ENCODE data around the gene GATD1.

The GATD1 gene

DNA sequence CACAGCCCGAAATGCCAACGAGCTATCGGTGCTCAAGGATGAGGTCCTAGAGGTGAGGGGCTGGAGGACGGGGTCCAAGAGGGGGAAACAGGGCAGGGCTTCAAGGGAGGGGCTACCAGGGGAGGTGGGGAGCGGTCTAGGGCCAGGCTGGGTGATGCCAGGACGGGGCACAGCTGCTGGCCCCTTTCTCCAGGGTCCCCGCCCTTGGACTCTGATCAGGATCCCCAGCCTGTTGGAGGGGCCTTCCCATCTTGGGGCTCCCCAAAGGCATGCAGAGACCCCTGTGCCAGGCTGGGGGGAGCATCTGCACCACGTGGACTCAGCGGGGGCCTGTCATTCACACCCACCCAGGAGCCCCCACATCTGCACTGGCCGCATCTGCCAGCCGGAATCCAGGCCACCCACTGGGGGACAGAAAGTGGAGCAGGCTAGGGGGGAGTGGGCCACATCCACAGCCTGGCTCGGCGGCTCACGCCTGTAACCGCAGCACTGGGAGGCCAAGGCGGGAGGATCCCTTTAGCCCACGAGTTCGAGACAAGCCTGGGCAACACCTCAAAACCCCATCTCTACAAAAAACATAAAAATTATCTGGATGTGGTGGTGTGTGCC is 52.4 kb downstream of the GATD1 start:
- FAIRE-seq = no peak

DNA sequence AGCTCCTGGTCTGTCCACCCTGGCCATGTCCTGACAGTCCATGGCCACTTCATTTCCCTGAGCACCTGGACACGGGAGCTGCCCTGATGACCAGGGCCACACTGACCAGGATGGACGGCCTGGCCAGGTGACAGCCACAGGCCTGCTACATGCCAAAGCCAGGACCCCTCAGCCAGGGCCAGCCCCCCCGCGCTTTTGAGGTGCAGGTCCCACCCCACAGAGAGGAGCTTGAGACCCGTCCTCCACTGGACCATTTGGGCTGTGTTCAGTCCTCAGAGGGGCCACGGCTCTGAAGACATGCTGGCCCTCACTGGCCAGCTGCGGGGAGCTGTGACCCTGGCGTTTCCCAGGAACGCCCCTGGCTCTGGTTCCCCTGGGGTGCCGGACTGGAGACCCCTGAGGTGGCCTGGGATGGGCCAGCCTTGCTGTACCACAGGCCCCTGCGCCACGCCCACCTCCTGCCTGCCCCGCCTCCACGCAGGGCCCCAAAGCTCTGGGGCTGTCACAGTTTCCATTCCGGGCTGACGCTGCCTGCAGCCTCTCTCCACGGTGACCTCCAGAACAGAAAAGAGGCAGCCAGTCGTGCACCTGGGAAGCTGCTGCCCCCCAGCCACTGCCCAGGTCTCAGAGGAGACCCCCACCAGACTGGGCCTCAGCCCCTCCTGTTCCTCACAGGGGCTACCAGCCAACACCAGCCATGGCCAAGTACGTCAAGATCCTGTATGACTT is 53.1 kb downstream of the GATD1 start:
- FAIRE-seq = no peak

DNA sequence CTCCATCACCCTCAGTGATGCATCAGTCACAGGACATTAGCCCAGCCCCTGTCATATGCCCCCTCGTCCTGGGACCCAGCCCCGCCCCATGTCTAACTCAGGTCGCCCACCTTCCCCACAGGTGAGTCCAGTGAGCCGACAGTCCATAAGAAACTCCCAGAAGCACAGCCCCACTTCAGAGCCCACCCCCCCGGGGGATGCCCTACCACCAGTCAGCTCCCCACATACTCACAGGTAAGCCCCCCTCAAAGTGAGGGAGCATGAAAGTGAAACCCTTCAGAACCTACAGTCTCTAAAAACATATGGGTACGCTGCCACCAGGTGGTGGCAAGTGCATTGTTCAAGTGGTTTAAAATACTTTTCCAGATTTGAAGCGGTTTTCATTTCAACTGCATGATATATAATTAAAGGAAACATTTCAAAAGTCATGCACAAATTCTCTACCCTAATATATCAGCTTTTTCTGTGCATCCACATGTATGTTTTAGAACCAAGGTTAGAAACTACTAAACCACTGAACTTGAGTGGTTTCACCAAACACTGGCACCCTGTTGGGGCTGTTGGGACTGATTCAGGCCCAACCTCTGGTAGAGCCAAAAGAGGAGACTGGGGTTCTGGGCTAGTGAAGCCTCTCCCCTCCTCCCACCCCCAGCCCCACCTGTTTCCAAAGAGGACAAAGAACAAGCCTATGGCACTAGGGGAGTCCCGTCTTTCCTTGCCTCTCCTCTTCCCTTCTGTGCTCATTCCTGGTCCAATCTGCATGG is 54.0 kb downstream of the GATD1 start:
- FAIRE-seq = no peak

DNA sequence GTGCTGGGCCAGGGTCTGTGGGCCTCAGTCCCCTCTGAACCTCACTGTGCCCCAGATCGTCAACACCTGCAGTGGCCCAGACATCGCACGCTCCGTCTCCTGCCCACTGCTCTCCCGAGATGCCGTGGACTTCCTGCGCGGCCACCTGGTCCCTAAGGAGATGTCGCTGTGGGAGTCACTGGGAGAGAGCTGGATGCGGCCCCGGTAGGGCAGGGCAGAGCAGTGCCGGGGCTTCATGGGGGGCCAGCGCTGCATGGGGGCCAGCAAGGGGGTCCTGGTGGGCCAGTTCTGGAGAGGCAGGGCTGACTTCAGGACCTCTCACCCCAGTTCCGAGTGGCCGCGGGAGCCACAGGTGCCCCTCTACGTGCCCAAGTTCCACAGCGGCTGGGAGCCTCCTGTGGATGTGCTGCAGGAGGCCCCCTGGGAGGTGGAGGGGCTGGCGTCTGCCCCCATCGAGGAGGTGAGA is 54.9 kb downstream of the GATD1 start:
- no peak for FAIRE-seq

DNA sequence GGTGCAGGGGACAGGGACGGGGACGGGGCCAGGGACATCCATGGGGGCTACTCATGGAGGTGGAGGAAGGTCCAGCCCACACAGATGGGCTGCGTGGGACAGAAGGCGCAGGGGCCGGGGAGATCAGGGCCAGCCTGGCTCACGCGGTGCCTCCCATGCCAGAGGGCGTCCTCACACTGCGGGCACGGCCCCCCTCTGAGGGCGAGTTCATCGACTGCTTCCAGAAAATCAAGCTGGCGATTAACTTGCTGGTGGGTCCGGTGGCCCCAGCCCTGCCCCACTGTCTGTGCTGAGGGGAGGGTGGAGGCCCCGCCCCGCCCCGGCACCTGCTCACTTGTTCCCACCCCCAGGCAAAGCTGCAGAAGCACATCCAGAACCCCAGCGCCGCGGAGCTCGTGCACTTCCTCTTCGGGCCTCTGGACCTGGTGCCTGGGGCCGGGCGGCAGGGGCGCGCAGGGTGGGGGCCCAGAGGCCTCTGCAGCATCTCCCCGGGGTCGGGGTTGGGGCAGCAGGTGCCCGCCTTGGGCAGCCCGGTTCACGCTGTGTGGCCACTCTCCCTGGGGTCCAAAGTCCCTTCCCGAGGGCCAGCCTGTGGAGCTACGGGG is 55.4 kb downstream of the GATD1 start:
- no peak for FAIRE-seq

DNA sequence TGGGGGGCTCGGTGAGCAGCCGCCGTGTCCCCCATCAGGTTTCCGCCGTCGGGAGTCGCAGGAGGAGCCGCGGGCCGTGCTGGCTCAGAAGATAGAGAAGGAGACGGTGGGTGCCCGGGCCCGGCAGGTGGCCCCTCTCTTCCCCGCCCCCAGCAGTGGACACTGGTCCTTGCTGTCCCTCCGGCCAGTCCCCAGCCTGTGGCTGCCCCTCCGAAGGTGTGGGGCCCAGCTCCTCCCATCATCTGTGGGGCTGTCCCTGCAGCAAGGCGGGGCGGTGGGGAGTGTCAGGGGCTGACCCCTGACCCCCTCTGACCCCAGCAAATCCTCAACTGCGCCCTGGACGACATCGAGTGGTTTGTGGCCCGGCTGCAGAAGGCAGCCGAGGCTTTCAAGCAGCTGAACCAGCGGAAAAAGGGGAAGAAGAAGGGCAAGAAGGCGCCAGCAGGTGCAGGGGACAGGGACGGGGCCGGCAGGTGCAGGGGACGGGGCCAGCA is 56.0 kb downstream of the GATD1 start:
- FAIRE-seq = no peak

DNA sequence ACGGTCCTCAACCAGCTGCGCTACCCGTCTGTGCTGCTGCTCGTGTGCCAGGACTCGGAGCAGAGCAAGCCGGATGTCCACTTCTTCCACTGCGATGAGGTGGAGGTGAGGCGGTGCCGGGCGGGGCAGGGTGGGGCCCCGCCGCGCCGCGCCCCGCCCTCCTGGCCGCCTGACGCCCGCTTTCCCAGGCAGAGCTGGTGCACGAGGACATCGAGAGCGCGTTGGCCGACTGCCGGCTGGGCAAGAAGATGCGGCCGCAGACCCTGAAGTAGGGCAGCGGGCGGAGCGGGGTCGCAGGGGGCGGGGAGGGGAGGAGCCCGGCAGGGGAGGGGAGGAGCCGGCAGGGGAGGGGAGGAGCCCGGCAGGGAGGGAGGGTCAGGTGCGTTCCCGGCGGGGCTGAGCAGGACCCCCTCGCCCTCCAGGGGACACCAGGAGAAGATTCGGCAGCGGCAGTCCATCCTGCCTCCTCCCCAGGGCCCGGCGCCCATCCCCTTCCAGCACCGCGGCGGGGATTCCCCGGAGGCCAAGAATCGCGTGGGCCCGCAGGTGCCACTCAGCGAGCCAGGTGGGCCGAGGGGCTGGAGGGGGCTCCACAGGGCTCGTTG is 56.5 kb downstream of the GATD1 start:
- no peak for FAIRE-seq

DNA sequence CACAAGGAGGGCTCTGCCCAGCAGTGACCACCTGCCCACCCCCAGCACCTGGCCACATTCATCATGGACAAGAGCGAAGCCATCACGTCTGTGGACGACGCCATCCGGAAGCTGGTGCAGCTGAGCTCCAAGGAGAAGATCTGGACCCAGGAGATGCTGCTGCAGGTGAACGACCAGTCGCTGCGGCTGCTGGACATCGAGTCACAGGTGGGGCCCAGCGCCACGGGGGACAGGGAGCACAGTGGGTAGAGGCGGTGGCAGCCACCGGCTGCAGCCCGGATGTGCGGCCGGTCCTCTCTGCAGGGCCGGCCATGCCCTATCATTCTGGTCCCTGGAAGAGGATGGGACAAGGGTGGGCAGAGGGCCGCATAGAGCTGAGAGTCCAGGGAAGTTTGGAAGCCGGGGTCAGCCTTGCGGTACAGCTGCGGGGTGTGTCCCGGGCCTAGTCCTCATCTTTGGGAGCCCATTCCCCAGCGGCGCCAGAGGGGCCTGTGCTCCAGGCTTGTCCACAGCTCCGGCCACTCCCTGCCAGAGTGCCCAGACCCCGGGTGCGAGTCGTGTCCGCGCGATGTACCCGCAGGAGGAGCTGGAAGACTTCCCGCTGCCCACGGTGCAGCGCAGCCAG is 57.2 kb downstream of the GATD1 start:
- FAIRE-seq = no peak

DNA sequence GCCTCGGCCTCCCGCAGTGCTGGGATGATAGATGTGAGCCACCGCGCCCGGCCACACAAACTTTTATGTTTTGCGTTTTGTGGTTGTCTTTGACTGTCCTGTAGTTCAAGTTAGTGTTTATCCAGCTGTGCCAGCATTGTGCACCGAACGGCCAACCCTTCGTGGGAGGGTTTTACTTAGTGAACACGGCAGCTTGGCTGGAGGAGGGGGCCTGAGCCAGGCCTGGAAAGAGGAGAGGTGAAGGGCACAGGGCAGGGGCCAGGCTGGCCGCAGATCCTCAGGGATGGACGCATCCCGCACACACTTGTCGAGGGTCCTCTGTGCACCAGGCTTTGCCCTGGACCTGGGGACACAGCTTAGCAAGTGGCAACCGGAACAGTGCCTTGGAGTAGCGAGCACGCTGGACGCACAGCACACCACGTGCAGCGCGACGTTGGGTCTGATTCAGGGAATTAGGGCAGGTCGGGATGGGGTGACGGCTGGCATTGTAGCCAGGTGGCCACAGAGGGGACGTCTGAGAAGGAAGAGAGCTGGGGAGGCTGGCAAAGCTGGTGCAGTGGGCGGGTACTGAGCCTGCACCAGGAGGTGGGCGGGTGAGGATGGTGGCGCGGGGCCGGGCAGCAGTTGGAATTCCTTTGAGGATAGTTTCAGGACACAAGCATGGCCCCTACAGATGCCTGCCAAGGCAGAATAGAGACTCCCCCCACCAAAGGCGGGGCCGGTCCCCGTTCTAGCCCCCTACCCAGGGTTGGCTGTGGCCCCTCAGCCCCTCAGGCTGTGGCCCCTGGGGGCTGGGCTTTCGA is 57.9 kb downstream of the GATD1 start:
- FAIRE-seq = no peak

Data from colon (tissue), 2 donors.